Endothelial cell of umbilical vein (primary cell): ENCODE data around the gene CNOT1. TPM values are rescaled to one million over a fixed set of nuclear protein-coding genes. Genes with fewer than 3 reads are reported as not detected.

Source experiments
- BruUV-seq: library from RNA; stranded (reverse); fragments of 400-500 nt; replicated peaks from 2 replicates; lab custom pipeline; 2021; lab: Mats Ljungman, UMichigan
- CTCF ChIA-PET: fragments of 300-600, 350-600 bp; sonication (Branson Sonifier 250); formaldehyde crosslinking; loops from one replicate; lab custom pipeline; 2021; ENCODE audit warnings: antibody characterized with exemption, inconsistent platforms; lab: Charles Lee
- POLR2A ChIA-PET: fragments of 300-600, 350-600 bp; sonication (Branson Sonifier 250); formaldehyde crosslinking; loops from one replicate; lab custom pipeline; 2021; ENCODE audit warnings: antibody characterized with exemption, inconsistent platforms; lab: Charles Lee
- DNase-seq: peaks from one replicate; pipeline ENCODE4 v3.0.0-alpha.2; 2011; ENCODE audit warnings: low read depth, low spot score
- FAIRE-seq: peaks from 2 replicates; lab custom pipeline; 2011; peaks lifted over from hg19 to GRCh38; lab: Jason Lieb, UNC
- H2AFZ ChIP-seq: 2 replicates; pipeline ENCODE4 v1.6.0; 2012; ENCODE audit warnings: low read depth, low read length, control low read depth, inconsistent platforms
- H3K27ac ChIP-seq: 2 replicates; pipeline ENCODE4 v1.5.1; 2011; ENCODE audit warnings: low read depth, mild to moderate bottlenecking, control low read depth, low read length, moderate library complexity; ENCODE audit not compliant: insufficient read depth
- H3K27me3 ChIP-seq, 2 experiments: 2 replicates each; pipeline versions ENCODE4 v1.6.0 to v1.6.1; 2011; ENCODE audit warnings: low read length in 2 of 2, mixed read lengths in 1 of 2; ENCODE audit not compliant: control insufficient read depth in 2 of 2, insufficient read depth in 2 of 2
- H3K36me3 ChIP-seq, 2 experiments: 2 replicates in 1 of 2; 3 replicates in 1 of 2; pipeline ENCODE4 v1.5.1; 2011; ENCODE audit warnings: low read length in 2 of 2, mild to moderate bottlenecking in 1 of 2, moderate library complexity in 1 of 2; ENCODE audit not compliant: control insufficient read depth in 2 of 2, insufficient read depth in 2 of 2; ENCODE audit errors: extremely low read depth in 1 of 2
- H3K4me1 ChIP-seq: 3 replicates; pipeline ENCODE4 v1.5.1; 2011; ENCODE audit warnings: mild to moderate bottlenecking, low read length; ENCODE audit not compliant: control insufficient read depth, insufficient read depth; ENCODE audit errors: extremely low read depth
- H3K4me2 ChIP-seq: 2 replicates; pipeline ENCODE4 v1.6.1; 2011; ENCODE audit warnings: low read length, control low read depth, mixed read lengths; ENCODE audit not compliant: insufficient read depth
- H3K4me3 ChIP-seq, 3 experiments: fragments of 200-600 bp in 1 of 3; sonication (generic), shearing (Covaris generic) in 1 of 3; replicated peaks in 1 of 3; 2 replicates each; pipeline ENCODE4 v1.5.1; 2011 to 2016; ENCODE audit warnings: control low read depth in 3 of 3, low read length in 3 of 3, mild to moderate bottlenecking in 2 of 3, inconsistent platforms in 1 of 3, low read depth in 1 of 3, moderate library complexity in 1 of 3; ENCODE audit not compliant: insufficient read depth in 1 of 3
- H3K79me2 ChIP-seq: 2 replicates; pipeline ENCODE4 v1.6.0; 2012; ENCODE audit warnings: low read length, inconsistent platforms; ENCODE audit not compliant: control insufficient read depth, insufficient read depth
- H3K9ac ChIP-seq: replicated peaks from 2 replicates; pipeline ENCODE3; 2011; ENCODE audit warnings: low read length, control low read depth; ENCODE audit not compliant: insufficient read depth; ENCODE audit errors: extremely low read depth
- H3K9me1 ChIP-seq: replicated peaks from 3 replicates; pipeline ENCODE4 v1.6.0; 2011; ENCODE audit warnings: mild to moderate bottlenecking, low read length; ENCODE audit not compliant: control insufficient read depth, insufficient read depth; ENCODE audit errors: extremely low read depth
- H3K9me3 ChIP-seq: replicated peaks from 2 replicates; pipeline ENCODE4 v1.5.1; 2012; ENCODE audit warnings: low read length, inconsistent platforms; ENCODE audit not compliant: control insufficient read depth, insufficient read depth
- H4K20me1 ChIP-seq: replicated peaks from 2 replicates; pipeline ENCODE3; 2011; ENCODE audit warnings: mild to moderate bottlenecking, low read length; ENCODE audit not compliant: control insufficient read depth, insufficient read depth; ENCODE audit errors: extremely low read depth
- EZH2 ChIP-seq: IDR thresholded peaks from 2 replicates; pipeline ENCODE4 v1.6.1; 2012; ENCODE audit warnings: borderline replicate concordance, low read depth, mild to moderate bottlenecking, moderate library complexity, low read length, inconsistent platforms; ENCODE audit not compliant: severe bottlenecking
- GATA2 ChIP-seq: IDR thresholded peaks from 2 replicates; pipeline ENCODE4 v1.7.0; 2011; ENCODE audit warnings: low read depth, mild to moderate bottlenecking, moderate library complexity, mixed read lengths, low read length; ENCODE audit not compliant: insufficient read length, insufficient read depth
- JUN ChIP-seq: IDR thresholded peaks from 2 replicates; pipeline ENCODE4 v1.6.1; 2011; ENCODE audit warnings: borderline replicate concordance, low read depth; ENCODE audit not compliant: insufficient read length, insufficient read depth
- MYC ChIP-seq: IDR thresholded peaks from one replicate; pipeline ENCODE4 v1.6.1; 2011; ENCODE audit warnings: mild to moderate bottlenecking, low read depth, low read length
- POLR2AphosphoS5 ChIP-seq: IDR thresholded peaks from 2 replicates; pipeline ENCODE4 v1.6.1; 2012; ENCODE audit warnings: low read depth, mild to moderate bottlenecking, control low read depth, low read length, moderate library complexity; ENCODE audit not compliant: insufficient read depth
- dilution Hi-C: fragments of 300-500 bp; cut with MboI; formaldehyde crosslinking; loops from one replicate; pipeline ENCODE4 v1.15.0; 2019; ENCODE audit warnings: low sequenced_read_pairs; ENCODE audit not compliant: extremely low pct_ligation_motif_present
- intact Hi-C: fragments of 100-400 bp; cut with micrococcal nuclease; formaldehyde crosslinking; loops from one replicate; pipeline ENCODE4 v1.10.0; 2022
- polyA plus RNA-seq, 4 experiments: library from polyadenylated mRNA; depleted of rRNA in 3 of 4; stranded (reverse) in 3 of 4; unstranded in 1 of 4; fragments of >200 nt; gene quantifications; 2 replicates each; pipeline versions ENCODE4 v1.2.1 to v1.2.3, GENCODE V29; 2011 to 2012; ENCODE audit warnings: missing spikeins in 1 of 4
- total RNA-seq: library from RNA; stranded (reverse); gene quantifications from 2 replicates; pipeline ENCODE4 v1.2.3, GENCODE V29; 2021
- TF ChIP-seq, protein P1 (sequence below), 2 donors: IDR thresholded peaks; 1 replicate in 1 of 2; 2 replicates in 1 of 2; pipeline ENCODE4 v1.5.1; 2011; ENCODE audit warnings: low read length in 2 of 2, mild to moderate bottlenecking in 2 of 2, moderate library complexity in 2 of 2, control low read depth in 1 of 2, inconsistent platforms in 1 of 2, low read depth in 1 of 2; ENCODE audit not compliant: insufficient read depth in 1 of 2; ENCODE audit errors: extremely low read depth in 1 of 2

The CNOT1 gene
- total and polyA plus RNA-seq, 2 donors (not counting 3 experiments of a cell fraction or from before 2014, with no cell fraction given), result 142 to 151 TPM

DNA sequence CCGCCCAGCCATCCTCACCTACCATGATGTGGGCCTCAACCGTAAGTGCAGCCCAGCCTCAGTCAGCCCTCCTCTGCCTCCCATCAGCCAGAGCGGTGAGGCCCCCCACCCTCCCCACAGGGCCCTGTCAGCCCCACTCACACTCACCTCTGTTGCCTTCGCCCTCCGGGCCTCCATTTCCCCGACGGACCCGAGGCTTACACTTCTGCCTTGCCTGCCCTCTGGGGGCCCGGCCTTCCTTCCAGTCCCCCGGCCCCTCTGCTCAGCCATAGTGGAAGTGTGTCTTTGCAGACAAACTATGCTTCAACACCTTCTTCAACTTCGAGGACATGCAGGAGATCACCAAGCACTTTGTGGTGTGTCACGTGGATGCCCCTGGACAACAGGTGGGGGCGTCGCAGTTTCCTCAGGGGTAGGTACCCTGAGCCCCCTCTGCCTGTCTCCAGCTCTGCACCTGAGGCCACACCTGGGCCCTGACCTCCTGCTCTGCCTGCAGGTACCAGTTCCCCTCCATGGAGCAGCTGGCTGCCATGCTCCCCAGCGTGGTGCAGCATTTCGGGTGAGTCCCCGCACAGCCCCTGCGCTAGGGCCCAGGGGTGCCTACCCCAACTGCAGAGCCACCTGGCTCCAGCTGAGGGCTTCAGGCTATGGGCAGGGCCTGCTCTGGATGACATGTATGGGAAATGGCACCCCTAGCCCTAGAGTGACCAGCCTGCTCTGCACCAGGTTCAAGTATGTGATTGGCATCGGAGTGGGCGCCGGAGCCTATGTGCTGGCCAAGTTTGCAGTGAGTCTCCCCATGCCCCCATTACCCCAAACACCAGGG is 125.5 kb downstream of the CNOT1 start:
- Histone ChIP-seq H3K9me3 (no peaks in the 10 kb centered on the region), H3K36me3 (peaks cover 0 to 22% of the 10 kb centered on the region in 2 experiments), H3K4me3 (no peak overlapping the region), H3K79me2 (no peaks in the 10 kb centered on the region), H2AFZ (no peak overlapping the region), H3K9me1 (no peaks in the 10 kb centered on the region), H3K4me2 (no peak overlapping the region), H3K4me1 (no peaks in the 10 kb centered on the region), H3K9ac (no peak overlapping the region), H3K27me3 (no peaks in the 10 kb centered on the region), H3K27ac (no peak overlapping the region), H4K20me1 (no peaks in the 10 kb centered on the region)
- POLR2A ChIA-PET, result no interaction called here
- FAIRE-seq, result no peak
- BruUV-seq, result no TSS peak
- CTCF ChIA-PET, result interaction anchor here (1.4 to 2.3 kb wide), 2 partner anchors 9 to 16 kb away, joined by 4 to 7 read pairs; no protein-coding TSS in a partner anchor
- TF ChIP-seq EZH2 (no peak), JUN (no peak), POLR2AphosphoS5 (no peak)
- DNase-seq, result no peak
- dilution Hi-C loops (no loop called here), intact Hi-C loops (no loop called here)

DNA sequence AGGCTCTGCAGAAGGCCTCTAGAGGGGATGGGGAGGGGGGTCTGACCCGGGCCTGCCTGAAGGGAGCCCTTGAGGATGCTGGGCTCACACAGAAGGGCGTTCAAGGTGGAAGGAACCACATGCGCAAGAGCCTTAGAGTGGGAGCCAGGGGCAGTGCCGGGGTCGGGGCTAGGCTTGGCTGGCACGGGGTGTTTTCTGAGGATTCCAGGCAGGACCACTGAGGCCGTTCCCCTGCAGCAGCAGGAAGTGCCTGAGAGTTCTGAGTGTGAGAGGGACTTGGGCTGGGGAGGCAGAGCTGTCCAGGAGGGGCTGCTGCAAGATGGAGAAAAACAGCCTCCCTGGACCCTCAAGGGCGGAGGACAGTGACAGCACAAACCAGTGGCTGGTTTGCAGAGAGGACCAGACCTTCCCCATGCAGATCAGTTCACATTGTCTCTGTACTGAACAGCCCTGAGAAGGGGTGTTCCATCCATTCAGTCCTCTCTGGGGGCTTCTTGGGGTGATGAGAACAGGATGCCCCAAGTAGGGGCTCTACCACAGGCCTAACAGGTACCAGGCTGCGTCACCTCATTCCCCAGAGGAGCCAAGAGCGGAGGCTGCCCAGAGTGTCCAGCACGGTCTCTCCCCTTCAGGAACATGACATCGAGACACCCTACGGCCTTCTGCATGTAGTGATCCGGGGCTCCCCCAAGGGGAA is 126.3 kb downstream of the CNOT1 start:
- H3K4me1 ChIP-seq, result no peaks in the 10 kb centered on the region
- no peaks in the 10 kb centered on the region for H3K27me3 ChIP-seq
- H3K9ac ChIP-seq, result no peak overlapping the region
- no TSS peak for BruUV-seq
- no peak for DNase-seq
- no peak overlapping the region for H3K4me2 ChIP-seq
- FAIRE-seq, result no peak
- no peak overlapping the region for H2AFZ ChIP-seq
- no peaks in the 10 kb centered on the region for H3K9me1 ChIP-seq
- intact Hi-C loops, result no loop called here
- ChIA-PET POLR2A (no interaction called here), CTCF (interaction anchor here (1.4 to 2.2 kb wide), 2 partner anchors 8 to 16 kb away, joined by 4 to 6 read pairs; no protein-coding TSS in a partner anchor)
- no peaks in the 10 kb centered on the region for H3K79me2 ChIP-seq
- H3K9me3 ChIP-seq, result no peaks in the 10 kb centered on the region
- TF ChIP-seq, protein P1, sequence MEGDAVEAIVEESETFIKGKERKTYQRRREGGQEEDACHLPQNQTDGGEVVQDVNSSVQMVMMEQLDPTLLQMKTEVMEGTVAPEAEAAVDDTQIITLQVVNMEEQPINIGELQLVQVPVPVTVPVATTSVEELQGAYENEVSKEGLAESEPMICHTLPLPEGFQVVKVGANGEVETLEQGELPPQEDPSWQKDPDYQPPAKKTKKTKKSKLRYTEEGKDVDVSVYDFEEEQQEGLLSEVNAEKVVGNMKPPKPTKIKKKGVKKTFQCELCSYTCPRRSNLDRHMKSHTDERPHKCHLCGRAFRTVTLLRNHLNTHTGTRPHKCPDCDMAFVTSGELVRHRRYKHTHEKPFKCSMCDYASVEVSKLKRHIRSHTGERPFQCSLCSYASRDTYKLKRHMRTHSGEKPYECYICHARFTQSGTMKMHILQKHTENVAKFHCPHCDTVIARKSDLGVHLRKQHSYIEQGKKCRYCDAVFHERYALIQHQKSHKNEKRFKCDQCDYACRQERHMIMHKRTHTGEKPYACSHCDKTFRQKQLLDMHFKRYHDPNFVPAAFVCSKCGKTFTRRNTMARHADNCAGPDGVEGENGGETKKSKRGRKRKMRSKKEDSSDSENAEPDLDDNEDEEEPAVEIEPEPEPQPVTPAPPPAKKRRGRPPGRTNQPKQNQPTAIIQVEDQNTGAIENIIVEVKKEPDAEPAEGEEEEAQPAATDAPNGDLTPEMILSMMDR (IDR thresholded peaks at IDR 0.05; ENCODE audit: extremely low read depth in 1 of 2, insufficient read depth in 1 of 2, low read depth in 1 of 2, low read length in 2 of 2), result no peak
- no peak for TF ChIP-seq GATA2
- TF ChIP-seq JUN, result no peak
- TF ChIP-seq MYC, result no peak
- no peaks in the 10 kb centered on the region for H4K20me1 ChIP-seq
- H3K27ac ChIP-seq, result no peak overlapping the region
- dilution Hi-C loops, result no loop called here
- no peak overlapping the region for H3K4me3 ChIP-seq
- H3K36me3 ChIP-seq, result peaks cover 0 to 19% of the 10 kb centered on the region in 2 experiments
